A549 (cell line): ENCODE measurements around the gene TMEM59L. TPM values are rescaled to one million over a fixed set of nuclear protein-coding genes. Genes with fewer than 3 reads are reported as not detected.

Experiments
- ATAC-seq, 2 experiments: fragments of 200-7000 bp in 1 of 2; fragments of >200 bp in 1 of 2; cut with Nextera tagmentation in 1 of 2; cut with Tn5 transposase in 1 of 2; 3 replicates each; pipeline versions ENCODE4 v1.8.0 to v1.9.1; 2018 to 2020; ENCODE audit warnings: mild to moderate bottlenecking in 1 of 2, moderate library complexity in 1 of 2
- CTCF ChIA-PET: fragments of 300-600 bp; sonication (Branson Sonifier 250); formaldehyde crosslinking; extraction: SDS; loops from one replicate; lab custom pipeline; 2021; ENCODE audit warnings: antibody characterized with exemption, inconsistent platforms; lab: Yijun Ruan, JAX
- POLR2A ChIA-PET: fragments of 350-600 bp; formaldehyde crosslinking; extraction: SDS; loops from one replicate; lab custom pipeline; 2021; ENCODE audit warnings: antibody characterized with exemption, inconsistent platforms; lab: Yijun Ruan, JAX
- DNase-seq, 2 experiments: peaks; one replicate each; pipeline versions ENCODE4 v3.0.0 to v3.0.0-alpha.2; 2011 to 2016; ENCODE audit warnings: low read depth in 1 of 2, low spot score in 1 of 2
- FAIRE-seq: peaks from 2 replicates; lab custom pipeline; 2011; peaks lifted over from hg19 to GRCh38; lab: Jason Lieb, UNC
- H3K27ac ChIP-seq, 2 experiments: fragments of >200 bp; sonication (Bioruptor Twin); formaldehyde crosslinking; 3 replicates each; pipeline ENCODE4 v1.5.1; 2016 to 2017
- H3K4me1 ChIP-seq: fragments of >200 bp; sonication (Bioruptor Twin); formaldehyde crosslinking; 3 replicates; pipeline ENCODE4 v1.6.1; 2016
- H3K4me2 ChIP-seq: fragments of >200 bp; sonication (Bioruptor Twin); formaldehyde crosslinking; 3 replicates; pipeline ENCODE4 v1.6.1; 2016
- H3K4me3 ChIP-seq: fragments of >200 bp; sonication (Bioruptor Twin); formaldehyde crosslinking; 3 replicates; pipeline ENCODE4 v1.5.1; 2016
- H3K9me3 ChIP-seq: fragments of >200 bp; sonication (Bioruptor Twin); formaldehyde crosslinking; 3 replicates; pipeline ENCODE4 v1.6.1; 2016
- BCL3 ChIP-seq: fragments of >200 bp; sonication (Bioruptor Twin); formaldehyde crosslinking; IDR thresholded peaks from 3 replicates; pipeline ENCODE4 v1.6.1; 2016
- CHD4 ChIP-seq: fragments of 200-600 bp; sonication (generic); IDR thresholded peaks from 2 replicates; pipeline ENCODE4 v1.6.1; 2016; ENCODE audit warnings: antibody characterized with exemption, mild to moderate bottlenecking, borderline replicate concordance
- ELK1 ChIP-seq: fragments of 150-350 bp; IDR thresholded peaks from 2 replicates; pipeline ENCODE4 v1.6.1; 2014; ENCODE audit warnings: low read depth, mild to moderate bottlenecking, low read length
- HMGXB4 ChIP-seq: fragments of 250-450 bp; sonication (Bioruptor Pico); IDR thresholded peaks from 2 replicates; pipeline ENCODE4 v1.5.0; 2021; ENCODE audit warnings: mild to moderate bottlenecking, moderate library complexity, borderline replicate concordance
- HOXB13 ChIP-seq: fragments of 250-450 bp; sonication (Bioruptor Pico); IDR thresholded peaks from 2 replicates; pipeline ENCODE4 v1.5.0; 2020; ENCODE audit warnings: low read depth, mild to moderate bottlenecking, moderate library complexity
- HOXB5 ChIP-seq: fragments of 250-450 bp; sonication (Bioruptor Pico); IDR thresholded peaks from 2 replicates; pipeline ENCODE4 v1.5.0; 2020; ENCODE audit warnings: mild to moderate bottlenecking, moderate library complexity
- KDM5A ChIP-seq: fragments of 200-600 bp; sonication (generic); IDR thresholded peaks from 2 replicates; pipeline ENCODE4 v1.6.1; 2016; ENCODE audit warnings: antibody characterized with exemption, mild to moderate bottlenecking
- PBX3 ChIP-seq: IDR thresholded peaks from 2 replicates; pipeline ENCODE4 v1.6.1; 2012
- PHF8 ChIP-seq: fragments of 200-600 bp; sonication (generic); IDR thresholded peaks from 2 replicates; pipeline ENCODE4 v1.6.1; 2016; ENCODE audit warnings: low read depth, mild to moderate bottlenecking, antibody characterized with exemption, moderate library complexity, borderline replicate concordance
- REST ChIP-seq: fragments of 200-600 bp; sonication (generic); IDR thresholded peaks from 2 replicates; pipeline ENCODE4 v1.6.1; 2016; ENCODE audit warnings: antibody characterized with exemption, mild to moderate bottlenecking, moderate library complexity
- RFX5 ChIP-seq: fragments of 450-650 bp; IDR thresholded peaks from 2 replicates; pipeline ENCODE4 v1.7.1; 2014; ENCODE audit warnings: antibody characterized with exemption, mild to moderate bottlenecking, moderate library complexity
- RNF2 ChIP-seq: fragments of 200-600 bp; sonication (generic); IDR thresholded peaks from 2 replicates; pipeline ENCODE4 v1.6.1; 2016; ENCODE audit warnings: low read depth, mild to moderate bottlenecking, antibody characterized with exemption, moderate library complexity, borderline replicate concordance
- SREBF2 ChIP-seq: fragments of 450-650 bp; IDR thresholded peaks from 2 replicates; pipeline ENCODE4 v1.6.1; 2014; ENCODE audit warnings: mild to moderate bottlenecking, moderate library complexity
- ZSCAN20 ChIP-seq: fragments of 250-450 bp; sonication (Bioruptor Pico); IDR thresholded peaks from 2 replicates; pipeline ENCODE4 v1.8.0; 2022; ENCODE audit warnings: mild to moderate bottlenecking, moderate library complexity
- WGBS: methylation state at CpG from one replicate; pipeline ENCODE4 v1.1.6; 2017; ENCODE audit errors: missing lambda C conversion rate; 5-methylcytosine and 5-hydroxymethylcytosine counted together
- polyA plus RNA-seq, 4 experiments: library from polyadenylated mRNA; depleted of rRNA in 3 of 4; stranded (reverse); fragments of >200 nt; fragmentation: RNase III in 1 of 4; extraction: RNeasy Plus Mini Kit Qiagen cat#74134 plus additional on column Dnase treatment in 1 of 4; gene quantifications; 2 replicates in 3 of 4; 3 replicates in 1 of 4; pipeline ENCODE4 v1.2.3, GENCODE V29; 2011 to 2017

The TMEM59L gene
- polyA plus RNA-seq, 2 of the 4 experiments (the other 2 are of a cell fraction): 0.94 to 4.6 TPM

- TF ChIP-seq ELK1: no peak
- TF ChIP-seq PBX3: no peak
- no peak for TF ChIP-seq HOXB13 (CRISPR knock-in tag)
- TF ChIP-seq PHF8: no peak
- no peak for TF ChIP-seq CHD4
Measured at GRCh38 chr19:18609717-18610051, 3.0 kb upstream of the TMEM59L start (continued).

- H3K4me1 ChIP-seq: peaks cover 28% of the 10 kb centered on the region; the same call in 2 of the 3 replicates
Measured at GRCh38 chr19:18610245-18610555, 2.5 kb upstream of the TMEM59L start.

More at GRCh38 chr19:18610245-18610555, 2.5 kb upstream of the TMEM59L start:
- FAIRE-seq (no peak), DNase-seq (no peak), ATAC-seq (peak in 1 of 2 experiments; percentile 49; a peak in 3 of 6 replicates)
- H3K27ac ChIP-seq: no peak overlapping the region
- ChIA-PET POLR2A (no interaction called here), CTCF (interaction anchor here (0.7 to 1.1 kb wide), 3 partner anchors 21 to 237 kb away, joined by 3 read pairs; no protein-coding TSS in a partner anchor)
- no peaks in the 10 kb centered on the region for H3K9me3 ChIP-seq
- no peak overlapping the region for H3K4me2 ChIP-seq
- WGBS: 83% methylated on average over 1 of the region's 3 CpGs
- TF ChIP-seq HOXB5 (CRISPR knock-in tag) (no peak), BCL3 (no peak), REST (no peak), HMGXB4 (CRISPR knock-in tag) (no peak), ZSCAN20 (CRISPR knock-in tag) (no peak), SREBF2 (no peak), RFX5 (no peak), ELK1 (no peak), RNF2 (no peak), KDM5A (no peak), HOXB13 (CRISPR knock-in tag) (no peak)
- no peak overlapping the region for H3K4me3 ChIP-seq
